T-cell (primary cell): ENCODE data around the gene MED12L. TPM values are rescaled to one million over a fixed set of nuclear protein-coding genes. Genes with fewer than 3 reads are reported as not detected.

Experiments
- ATAC-seq, 4 experiments: fragments of 200-7000 bp in 3 of 4; fragments of 150-1000 bp in 1 of 4; cut with Tn5 transposase; replicated peaks in 1 of 4; 1 replicate in 3 of 4; 2 replicates in 1 of 4; pipeline ENCODE4 v1.10.0; 2021; ENCODE audit warnings: moderate library complexity in 3 of 4, mild to moderate bottlenecking in 2 of 4, moderate number of reproducible peaks in 1 of 4
- CTCF ChIA-PET, 2 donors: fragments of 300-600 bp; sonication (Branson Sonifier 250); formaldehyde crosslinking; loops; one replicate each; lab custom pipeline; 2022; ENCODE audit warnings: antibody characterized with exemption in 2 of 2; lab: Charles Lee
- POLR2A ChIA-PET, 2 donors: fragments of 300-600 bp; sonication (Branson Sonifier 250); formaldehyde crosslinking; loops; one replicate each; lab custom pipeline; 2022; ENCODE audit warnings: antibody characterized with exemption in 2 of 2; lab: Charles Lee
- DNase-seq, 35 experiments: peaks; one replicate each; pipeline versions ENCODE4 v3.0.0 to v3.0.0-alpha.2; 2013 to 2023
- H3K27ac ChIP-seq: one replicate; pipeline ENCODE4 v1.5.1; 2013; ENCODE audit warnings: low read length
- H3K27me3 ChIP-seq, 2 experiments: replicated peaks in 1 of 2; 1 replicate in 1 of 2; 2 replicates in 1 of 2; pipeline versions ENCODE4 v1.6.1 to v1.7.0; 2013; ENCODE audit warnings: low read length in 1 of 2, mixed read lengths in 1 of 2; ENCODE audit not compliant: control insufficient read depth in 2 of 2, insufficient read depth in 2 of 2; ENCODE audit errors: extremely low read depth in 1 of 2
- H3K36me3 ChIP-seq, 2 donors: 1 replicate in 1 of 2; 2 replicates in 1 of 2; pipeline versions ENCODE4 v1.6.1 to v1.7.0; 2013; ENCODE audit warnings: low read length in 1 of 2; ENCODE audit not compliant: control insufficient read depth in 2 of 2, insufficient read depth in 1 of 2; ENCODE audit errors: extremely low read depth in 1 of 2
- H3K4me1 ChIP-seq, 2 experiments: 1 replicate in 1 of 2; 2 replicates in 1 of 2; pipeline versions ENCODE4 v1.6.1 to v1.7.0; 2013; ENCODE audit warnings: low read length in 2 of 2, mixed read lengths in 1 of 2; ENCODE audit not compliant: insufficient read depth in 2 of 2, control insufficient read depth in 1 of 2; ENCODE audit errors: extremely low read depth in 1 of 2
- H3K4me3 ChIP-seq, 2 donors: 1 replicate in 1 of 2; 2 replicates in 1 of 2; pipeline versions ENCODE4 v1.5.1 to v1.7.0; 2013; ENCODE audit warnings: mild to moderate bottlenecking in 2 of 2, low read length in 1 of 2, moderate library complexity in 1 of 2; ENCODE audit not compliant: control insufficient read depth in 1 of 2; ENCODE audit errors: extremely low read depth in 1 of 2
- H3K9me3 ChIP-seq: 2 replicates; pipeline ENCODE4 v1.7.0; 2013
- H3K27ac Mint-ChIP-seq, 2 donors: one replicate each; pipeline ENCODE4 v1.8.0; 2020 to 2021; ENCODE audit warnings: mild to moderate bottlenecking in 2 of 2, mixed read lengths in 2 of 2
- H3K27me3 Mint-ChIP-seq, 2 donors: one replicate each; pipeline ENCODE4 v1.8.0; 2021 to 2022; ENCODE audit warnings: mixed read lengths in 2 of 2
- H3K36me3 Mint-ChIP-seq: one replicate; pipeline ENCODE4 v1.8.0; 2021; ENCODE audit warnings: mixed read lengths
- H3K4me1 Mint-ChIP-seq, 3 donors: one replicate each; pipeline ENCODE4 v1.8.0; 2020 to 2022; ENCODE audit warnings: mixed read lengths in 3 of 3, mild to moderate bottlenecking in 1 of 3
- H3K4me3 Mint-ChIP-seq, 3 donors: one replicate each; pipeline ENCODE4 v1.8.0; 2020 to 2022; ENCODE audit warnings: mild to moderate bottlenecking in 3 of 3, mixed read lengths in 3 of 3, moderate library complexity in 3 of 3
- H3K9me3 Mint-ChIP-seq, 3 donors: one replicate each; pipeline ENCODE4 v1.8.0; 2020 to 2022; ENCODE audit warnings: mixed read lengths in 3 of 3
- WGBS: methylation state at CpG from one replicate; pipeline ENCODE4 v1.1.5; 2013; ENCODE audit warnings: missing lambda C conversion rate; ENCODE audit not compliant: insufficient coverage; 5-methylcytosine and 5-hydroxymethylcytosine counted together
- total RNA-seq, 35 experiments: library from RNA in 6 of 35; stranded (reverse) in 6 of 35; fragments of 120-200 nt in 1 of 35; gene quantifications; one replicate each; pipeline versions ENCODE4 v1.2.1 to v1.2.4 and lab custom pipeline; 2013 to 2026

The MED12L gene
- total RNA-seq, 5 donors from 2014 or later (not counting 1 experiment from before 2014, with no cell fraction given), result 0.55 to 2.1 (median 0.66) TPM

GRCh38 chr3:151296226-151296625 is 210.8 kb downstream of the MED12L start:
- H3K9me3 Mint-ChIP-seq, result no peaks in the 10 kb centered on the region
- DNase-seq, result no peak
- ATAC-seq, result no peak
- no CpG with 5 or more reads among the region's 3 CpGs for WGBS
- H3K4me3 Mint-ChIP-seq, result no peak overlapping the region
- H3K27ac Mint-ChIP-seq, result no peak overlapping the region
- H3K27me3 Mint-ChIP-seq, result peaks cover 9 to 11% of the 10 kb centered on the region in 2 donors
- Histone ChIP-seq H3K27ac (no peak overlapping the region), H3K27me3 (no peaks in the 10 kb centered on the region), H3K4me1 (no peaks in the 10 kb centered on the region), H3K4me3 (no peak overlapping the region), H3K9me3 (no peaks in the 10 kb centered on the region), H3K36me3 (no peaks in the 10 kb centered on the region)
- H3K36me3 Mint-ChIP-seq, result no peaks in the 10 kb centered on the region
- ChIA-PET CTCF (no interaction called here), POLR2A (no interaction called here)
- H3K4me1 Mint-ChIP-seq, result no peaks in the 10 kb centered on the region

- ChIA-PET CTCF (interaction anchor here in 1 of 2 donors (1.4 kb wide), 1 partner anchor 70 kb away, joined by 5 read pairs; no protein-coding TSS in a partner anchor), POLR2A (interaction anchor here in 1 of 2 donors (0.6 kb wide), 1 partner anchor 1104 kb away, joined by 3 read pairs; no protein-coding TSS in a partner anchor)
- H3K27me3 Mint-ChIP-seq, result peaks cover 10 to 13% of the 10 kb centered on the region in 2 donors
- DNase-seq (no peak), ATAC-seq (no peak)
- Histone ChIP-seq H3K27ac (no peak overlapping the region), H3K36me3 (no peaks in the 10 kb centered on the region), H3K9me3 (no peaks in the 10 kb centered on the region), H3K27me3 (no peaks in the 10 kb centered on the region), H3K4me3 (no peak overlapping the region), H3K4me1 (no peaks in the 10 kb centered on the region)
- no peaks in the 10 kb centered on the region for H3K36me3 Mint-ChIP-seq
- H3K9me3 Mint-ChIP-seq, result no peaks in the 10 kb centered on the region
- H3K4me1 Mint-ChIP-seq, result no peaks in the 10 kb centered on the region
- no peak overlapping the region for H3K27ac Mint-ChIP-seq
- H3K4me3 Mint-ChIP-seq, result no peak overlapping the region
- WGBS, result no CpG with 5 or more reads among the region's 2 CpGs
Observed at GRCh38 chr3:151297429-151297828, 212.0 kb downstream of the MED12L start.

DNA sequence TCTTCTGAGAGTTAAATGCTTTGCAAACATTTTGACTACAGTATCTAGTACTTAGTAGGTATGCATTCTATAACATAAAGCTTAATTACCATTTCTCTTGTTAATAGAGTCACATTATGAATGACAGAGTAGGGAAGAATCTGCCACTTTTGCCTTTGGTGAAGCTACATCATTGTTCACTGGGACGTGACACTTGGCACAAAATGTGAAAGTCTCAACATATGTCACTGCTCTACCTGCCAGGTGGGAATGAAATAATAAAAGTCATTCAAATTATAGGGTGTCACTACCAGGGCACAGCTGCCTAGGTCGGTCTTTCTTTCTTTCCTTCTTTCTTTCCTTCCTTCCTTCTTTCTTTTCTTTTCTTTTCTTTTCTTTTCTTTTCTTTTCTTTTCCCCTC is 213.5 kb downstream of the MED12L start:
- 86% methylated on average over 1 of the region's 2 CpGs for WGBS
- Histone ChIP-seq H3K4me3 (no peak overlapping the region), H3K27me3 (no peaks in the 10 kb centered on the region), H3K36me3 (no peaks in the 10 kb centered on the region), H3K9me3 (no peaks in the 10 kb centered on the region), H3K27ac (no peak overlapping the region), H3K4me1 (no peaks in the 10 kb centered on the region)
- DNase-seq, result no peak
- no peaks in the 10 kb centered on the region for H3K9me3 Mint-ChIP-seq
- peaks cover 17 to 21% of the 10 kb centered on the region in 2 donors for H3K27me3 Mint-ChIP-seq
- no peak overlapping the region for H3K27ac Mint-ChIP-seq
- no peaks in the 10 kb centered on the region for H3K4me1 Mint-ChIP-seq
- ChIA-PET POLR2A (interaction anchor here in 1 of 2 donors (0.5 kb wide), 1 partner anchor 68 kb away, joined by 4 read pairs; no protein-coding TSS in a partner anchor), CTCF (interaction anchor here in 1 of 2 donors (0.9 kb wide), 1 partner anchor 11 kb away, joined by 3 read pairs; no protein-coding TSS in a partner anchor)
- no peak overlapping the region for H3K4me3 Mint-ChIP-seq
- no peaks in the 10 kb centered on the region for H3K36me3 Mint-ChIP-seq
- no peak for ATAC-seq

GRCh38 chr3:151300539-151300938 is 215.1 kb downstream of the MED12L start:
- Mint-ChIP-seq H3K36me3 (no peaks in the 10 kb centered on the region), H3K4me1 (peaks cover 0 to 8% (median 7%) of the 10 kb centered on the region in 3 donors), H3K9me3 (no peaks in the 10 kb centered on the region), H3K4me3 (no peak overlapping the region), H3K27me3 (peaks cover 18 to 21% of the 10 kb centered on the region in 2 donors), H3K27ac (no peak overlapping the region)
- Histone ChIP-seq H3K9me3 (no peaks in the 10 kb centered on the region), H3K27me3 (no peaks in the 10 kb centered on the region), H3K27ac (no peak overlapping the region), H3K4me1 (no peaks in the 10 kb centered on the region), H3K4me3 (no peak overlapping the region), H3K36me3 (no peaks in the 10 kb centered on the region)
- DNase-seq, result no peak
- CTCF ChIA-PET, result no interaction called here
- no CpG with 5 or more reads among the region's 1 CpG for WGBS
- POLR2A ChIA-PET, result no interaction called here
- no peak for ATAC-seq

DNA sequence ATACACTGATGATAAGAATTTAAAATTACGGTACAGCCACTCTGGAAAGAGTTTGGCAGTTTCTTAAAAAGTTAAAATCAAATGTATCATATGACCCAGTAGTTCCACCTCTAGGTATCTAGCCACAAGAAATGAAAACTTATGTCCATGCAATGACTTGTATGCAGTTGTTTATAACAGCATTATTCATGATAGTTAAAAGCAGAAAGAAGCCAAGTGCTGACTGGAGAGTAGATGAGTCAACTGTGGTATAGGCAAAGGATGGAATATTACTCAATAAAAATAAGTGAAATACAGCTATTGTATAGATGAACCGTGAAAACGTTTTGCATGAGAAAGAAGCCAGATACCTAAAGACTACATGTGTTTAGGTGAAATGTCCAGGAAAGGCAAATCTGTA is 216.3 kb downstream of the MED12L start:
- ChIA-PET CTCF (no interaction called here), POLR2A (interaction anchor here in 1 of 2 donors (0.6 kb wide), 1 partner anchor 168 kb away, joined by 6 read pairs; no protein-coding TSS in a partner anchor)
- DNase-seq (no peak), ATAC-seq (no peak)
- Mint-ChIP-seq H3K4me1 (peaks cover 0 to 16% (median 8%) of the 10 kb centered on the region in 3 donors), H3K27me3 (peaks cover 18 to 21% of the 10 kb centered on the region in 2 donors), H3K4me3 (no peak overlapping the region), H3K27ac (no peak overlapping the region), H3K9me3 (no peaks in the 10 kb centered on the region), H3K36me3 (no peaks in the 10 kb centered on the region)
- Histone ChIP-seq H3K27ac (no peak overlapping the region), H3K27me3 (no peaks in the 10 kb centered on the region), H3K4me1 (no peaks in the 10 kb centered on the region), H3K4me3 (no peak overlapping the region), H3K36me3 (no peaks in the 10 kb centered on the region), H3K9me3 (no peaks in the 10 kb centered on the region)
- no CpG with 5 or more reads among the region's 3 CpGs for WGBS

DNA sequence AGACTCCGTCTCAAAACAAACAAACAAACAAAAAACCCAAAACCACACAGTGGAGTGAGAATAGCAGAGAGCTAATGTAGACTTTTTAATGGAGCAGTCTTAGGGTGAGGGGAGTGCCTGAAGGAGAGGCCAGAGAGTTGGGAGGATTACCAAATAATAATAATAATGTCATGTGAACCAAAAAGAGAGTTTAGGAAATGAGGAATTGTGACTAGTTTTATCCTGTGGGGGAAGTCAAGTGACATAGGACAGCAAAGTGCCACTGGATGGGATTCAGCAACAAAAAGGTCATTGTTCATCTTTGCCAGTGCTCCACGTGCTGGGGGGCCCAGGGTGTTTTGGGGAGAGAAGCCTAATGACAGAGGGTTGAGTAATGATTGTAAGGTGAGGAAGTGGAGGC is 218.3 kb downstream of the MED12L start:
- H3K36me3 Mint-ChIP-seq, result no peaks in the 10 kb centered on the region
- H3K36me3 ChIP-seq, result no peaks in the 10 kb centered on the region
- POLR2A ChIA-PET, result no interaction called here
- DNase-seq (no peak), ATAC-seq (no peak)
- 71% methylated on average over 1 of the region's 2 CpGs for WGBS
- no peak overlapping the region for H3K27ac ChIP-seq
- H3K9me3 Mint-ChIP-seq, result no peaks in the 10 kb centered on the region
- no peaks in the 10 kb centered on the region for H3K4me1 ChIP-seq
- no peaks in the 10 kb centered on the region for H3K9me3 ChIP-seq
- peaks cover 14 to 21% of the 10 kb centered on the region in 2 donors for H3K27me3 Mint-ChIP-seq
- CTCF ChIA-PET, result no interaction called here
- H3K4me1 Mint-ChIP-seq, result peaks cover 0 to 16% (median 8%) of the 10 kb centered on the region in 3 donors
- no peaks in the 10 kb centered on the region for H3K27me3 ChIP-seq
- no peak overlapping the region for H3K4me3 ChIP-seq
- H3K4me3 Mint-ChIP-seq, result no peak overlapping the region
- no peak overlapping the region for H3K27ac Mint-ChIP-seq
